HL-60 (cell line): Measurements from ENCODE around the gene RSPH3.

ENCODE experiments used
- DNase-seq, 2 experiments: peaks; one replicate each; pipeline ENCODE4 v3.0.0-alpha.2; 2010 to 2020; ENCODE audit warnings: low read depth in 1 of 2, low spot score in 1 of 2
- H3K27ac ChIP-seq: fragments of 250-450 bp; sonication (Bioruptor Pico); replicated peaks from 2 replicates; pipeline ENCODE4 v1.5.1; 2020; ENCODE audit warnings: mild to moderate bottlenecking, moderate library complexity
- H3K27me3 ChIP-seq: fragments of 250-450 bp; sonication (Bioruptor Pico); 2 replicates; pipeline ENCODE4 v1.5.1; 2021; ENCODE audit warnings: mild to moderate bottlenecking, moderate library complexity; ENCODE audit not compliant: insufficient read depth, poor library complexity, severe bottlenecking
- H3K4me3 ChIP-seq: replicated peaks from 2 replicates; pipeline ENCODE4 v1.5.1; 2011; ENCODE audit warnings: mild to moderate bottlenecking, control low read depth, low read length; ENCODE audit not compliant: insufficient read depth
- GABPA ChIP-seq: IDR thresholded peaks from 2 replicates; pipeline ENCODE4 v1.6.1; 2012; ENCODE audit warnings: low read depth
- POLR2AphosphoS5 ChIP-seq: IDR thresholded peaks from 2 replicates; pipeline ENCODE4 v1.6.1; 2012; ENCODE audit warnings: low read depth
- SPI1 ChIP-seq: IDR thresholded peaks from 2 replicates; pipeline ENCODE4 v1.6.1; 2012; ENCODE audit warnings: low read depth, mild to moderate bottlenecking, borderline replicate concordance
- TF ChIP-seq, protein P1 (sequence below): IDR thresholded peaks from one replicate; pipeline ENCODE4 v1.5.1; 2011; ENCODE audit warnings: low read length, control low read depth, inconsistent platforms; ENCODE audit not compliant: insufficient read depth
- TF ChIP-seq, protein P2 (sequence below): IDR thresholded peaks from 2 replicates; pipeline ENCODE4 v1.6.1; 2012; ENCODE audit warnings: low read depth; ENCODE audit not compliant: insufficient replicate concordance

RSPH3 gene

DNA sequence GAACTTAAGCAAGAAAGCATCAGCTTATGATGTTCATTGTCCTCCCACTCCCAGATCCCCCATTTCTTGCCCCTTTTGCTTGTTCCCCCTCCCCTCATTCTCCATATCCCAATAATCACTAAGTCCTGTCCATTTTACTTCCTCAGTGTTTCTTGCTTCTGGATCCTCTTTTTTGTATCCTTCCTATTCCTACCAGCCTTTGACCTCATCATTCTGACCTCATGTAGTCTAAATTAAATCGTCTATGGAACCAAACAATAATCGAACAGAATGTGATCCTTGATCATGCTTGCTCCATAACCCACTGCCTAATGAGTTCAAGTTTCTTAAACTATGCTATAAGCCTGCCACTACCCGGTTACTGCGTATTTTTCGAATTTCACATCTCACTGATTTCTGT, 5.4 kb upstream of the RSPH3 start:
- Histone ChIP-seq H3K4me3 (no peak overlapping the region), H3K27ac (no peak overlapping the region), H3K27me3 (no peaks in the 10 kb centered on the region)
- no peak for DNase-seq
- TF ChIP-seq POLR2AphosphoS5 (no peak), SPI1 (no peak), GABPA (no peak)
- TF ChIP-seq, protein P1, sequence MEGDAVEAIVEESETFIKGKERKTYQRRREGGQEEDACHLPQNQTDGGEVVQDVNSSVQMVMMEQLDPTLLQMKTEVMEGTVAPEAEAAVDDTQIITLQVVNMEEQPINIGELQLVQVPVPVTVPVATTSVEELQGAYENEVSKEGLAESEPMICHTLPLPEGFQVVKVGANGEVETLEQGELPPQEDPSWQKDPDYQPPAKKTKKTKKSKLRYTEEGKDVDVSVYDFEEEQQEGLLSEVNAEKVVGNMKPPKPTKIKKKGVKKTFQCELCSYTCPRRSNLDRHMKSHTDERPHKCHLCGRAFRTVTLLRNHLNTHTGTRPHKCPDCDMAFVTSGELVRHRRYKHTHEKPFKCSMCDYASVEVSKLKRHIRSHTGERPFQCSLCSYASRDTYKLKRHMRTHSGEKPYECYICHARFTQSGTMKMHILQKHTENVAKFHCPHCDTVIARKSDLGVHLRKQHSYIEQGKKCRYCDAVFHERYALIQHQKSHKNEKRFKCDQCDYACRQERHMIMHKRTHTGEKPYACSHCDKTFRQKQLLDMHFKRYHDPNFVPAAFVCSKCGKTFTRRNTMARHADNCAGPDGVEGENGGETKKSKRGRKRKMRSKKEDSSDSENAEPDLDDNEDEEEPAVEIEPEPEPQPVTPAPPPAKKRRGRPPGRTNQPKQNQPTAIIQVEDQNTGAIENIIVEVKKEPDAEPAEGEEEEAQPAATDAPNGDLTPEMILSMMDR: no peak
- TF ChIP-seq, protein P2, sequence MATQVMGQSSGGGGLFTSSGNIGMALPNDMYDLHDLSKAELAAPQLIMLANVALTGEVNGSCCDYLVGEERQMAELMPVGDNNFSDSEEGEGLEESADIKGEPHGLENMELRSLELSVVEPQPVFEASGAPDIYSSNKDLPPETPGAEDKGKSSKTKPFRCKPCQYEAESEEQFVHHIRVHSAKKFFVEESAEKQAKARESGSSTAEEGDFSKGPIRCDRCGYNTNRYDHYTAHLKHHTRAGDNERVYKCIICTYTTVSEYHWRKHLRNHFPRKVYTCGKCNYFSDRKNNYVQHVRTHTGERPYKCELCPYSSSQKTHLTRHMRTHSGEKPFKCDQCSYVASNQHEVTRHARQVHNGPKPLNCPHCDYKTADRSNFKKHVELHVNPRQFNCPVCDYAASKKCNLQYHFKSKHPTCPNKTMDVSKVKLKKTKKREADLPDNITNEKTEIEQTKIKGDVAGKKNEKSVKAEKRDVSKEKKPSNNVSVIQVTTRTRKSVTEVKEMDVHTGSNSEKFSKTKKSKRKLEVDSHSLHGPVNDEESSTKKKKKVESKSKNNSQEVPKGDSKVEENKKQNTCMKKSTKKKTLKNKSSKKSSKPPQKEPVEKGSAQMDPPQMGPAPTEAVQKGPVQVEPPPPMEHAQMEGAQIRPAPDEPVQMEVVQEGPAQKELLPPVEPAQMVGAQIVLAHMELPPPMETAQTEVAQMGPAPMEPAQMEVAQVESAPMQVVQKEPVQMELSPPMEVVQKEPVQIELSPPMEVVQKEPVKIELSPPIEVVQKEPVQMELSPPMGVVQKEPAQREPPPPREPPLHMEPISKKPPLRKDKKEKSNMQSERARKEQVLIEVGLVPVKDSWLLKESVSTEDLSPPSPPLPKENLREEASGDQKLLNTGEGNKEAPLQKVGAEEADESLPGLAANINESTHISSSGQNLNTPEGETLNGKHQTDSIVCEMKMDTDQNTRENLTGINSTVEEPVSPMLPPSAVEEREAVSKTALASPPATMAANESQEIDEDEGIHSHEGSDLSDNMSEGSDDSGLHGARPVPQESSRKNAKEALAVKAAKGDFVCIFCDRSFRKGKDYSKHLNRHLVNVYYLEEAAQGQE: no peak

DNA sequence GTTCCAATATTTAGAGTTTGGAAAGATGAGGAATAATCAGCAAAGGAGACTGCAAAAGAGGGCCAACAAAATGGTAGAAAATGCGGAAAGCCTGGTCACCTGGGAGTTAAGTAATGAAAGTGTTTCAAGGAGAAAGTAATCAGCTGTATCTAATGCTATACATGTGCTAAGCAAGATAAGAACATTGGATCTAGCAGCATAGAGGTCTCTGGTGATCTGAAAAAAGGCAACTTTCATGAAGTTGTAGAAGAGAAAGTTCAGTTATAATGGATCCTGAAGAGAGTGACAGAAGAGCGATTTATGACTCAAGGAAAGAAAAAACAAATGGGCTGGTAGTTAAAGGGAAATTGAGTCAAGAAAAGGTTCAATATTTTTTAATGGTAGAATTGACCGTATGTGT, 4.6 kb upstream of the RSPH3 start:
- TF ChIP-seq POLR2AphosphoS5 (no peak), GABPA (no peak), SPI1 (no peak)
- TF ChIP-seq, protein P1: no peak
- TF ChIP-seq, protein P2: no peak
- DNase-seq: no peak
- no peak overlapping the region for H3K4me3 ChIP-seq
- H3K27ac ChIP-seq: no peak overlapping the region
- no peaks in the 10 kb centered on the region for H3K27me3 ChIP-seq

DNA sequence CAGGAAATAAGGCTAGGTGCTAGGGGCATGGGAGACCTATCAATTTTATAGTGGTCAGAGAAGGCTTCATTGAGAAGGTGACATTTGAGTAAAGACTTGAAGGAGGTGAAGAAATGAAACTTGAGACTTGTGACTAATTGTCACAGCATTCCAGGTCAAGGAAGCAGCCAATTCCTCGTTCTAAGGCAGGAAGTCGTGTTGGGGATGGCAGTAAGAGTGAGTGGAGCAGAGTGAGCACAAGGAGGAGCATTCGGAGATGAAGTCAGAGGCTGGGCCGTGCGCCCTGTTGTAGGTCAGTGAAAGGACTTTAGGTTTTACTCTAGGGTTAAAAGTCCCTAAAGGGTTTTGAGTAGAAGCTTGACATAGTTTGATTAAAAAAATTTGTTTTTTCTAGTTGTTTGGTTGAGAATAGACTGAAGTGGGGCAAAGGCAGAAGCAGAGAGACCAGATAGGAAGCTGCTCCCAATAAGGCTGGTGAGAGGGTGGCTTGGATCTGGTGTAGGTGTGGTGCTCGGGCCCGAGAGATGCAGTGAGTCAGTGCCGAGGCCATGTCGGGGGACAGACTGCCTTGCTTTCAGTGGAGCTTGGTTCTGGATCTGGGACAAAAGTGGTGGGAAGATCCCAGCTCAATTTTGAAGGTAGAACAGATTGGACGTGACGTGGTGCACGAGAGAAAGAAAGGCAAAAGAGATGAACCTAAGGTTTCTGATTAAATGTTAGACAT, 2.6 kb upstream of the RSPH3 start:
- Histone ChIP-seq H3K4me3 (no peak overlapping the region), H3K27me3 (no peaks in the 10 kb centered on the region), H3K27ac (no peak overlapping the region)
- DNase-seq: no peak
- TF ChIP-seq GABPA: no peak
- no peak for TF ChIP-seq POLR2AphosphoS5
- no peak for TF ChIP-seq SPI1
- TF ChIP-seq, protein P2: no peak
- TF ChIP-seq, protein P1: no peak
